DMS114 treated with DMSO at 0.1 percent for 48 hours (cell line): ENCODE results near the gene POP4.
"Not testable (repeated sequence)": the region's sequence is repeated elsewhere in the genome, so short reads cannot be mapped to it uniquely, and the experiment has no call there.

Experiments
- DNase-seq: peaks from one replicate; lab custom pipeline; 2025; ENCODE audit not compliant: unreplicated experiment; lab: John Stamatoyannopoulos, UW

The POP4 gene

GRCh38 chr19:29605653-29606419 is at the start of gene POP4:
POP4 (plus strand) TSS chr19:29606283; CDS start chr19:29606319, 36 bp downstream.
- peak; percentile 91 for DNase-seq

GRCh38 chr19:29559110-29559509 is 47.0 kb upstream of the POP4 start:
- DNase-seq = not testable (repeated sequence)

- no peak for DNase-seq
Measured at GRCh38 chr19:29559743-29560142, 46.3 kb upstream of the POP4 start.

GRCh38 chr19:29560313-29561075 is 45.6 kb upstream of the POP4 start:
- DNase-seq = no peak

GRCh38 chr19:29561601-29562000 is 44.5 kb upstream of the POP4 start:
- no peak for DNase-seq

- DNase-seq = no peak
Measured at GRCh38 chr19:29562299-29563297, 43.5 kb upstream of the POP4 start.

GRCh38 chr19:29563486-29564101 is 42.5 kb upstream of the POP4 start:
- no peak for DNase-seq

GRCh38 chr19:29564574-29565005 is 41.5 kb upstream of the POP4 start:
- DNase-seq = no peak

- DNase-seq = no peak
Measured at GRCh38 chr19:29565171-29565570, 40.9 kb upstream of the POP4 start.

- no peak for DNase-seq
Measured at GRCh38 chr19:29566496-29567054, 39.5 kb upstream of the POP4 start.

- no peak for DNase-seq
Measured at GRCh38 chr19:29567366-29567915, 38.6 kb upstream of the POP4 start.

- no peak for DNase-seq
Measured at GRCh38 chr19:29568036-29569025, 37.8 kb upstream of the POP4 start.

- DNase-seq = no peak
Measured at GRCh38 chr19:29569038-29569911, 36.8 kb upstream of the POP4 start.

- no peak for DNase-seq
Measured at GRCh38 chr19:29571181-29571580, 34.9 kb upstream of the POP4 start.

GRCh38 chr19:29573486-29573885 is 32.6 kb upstream of the POP4 start:
- no peak for DNase-seq

GRCh38 chr19:29574510-29574909 is 31.6 kb upstream of the POP4 start:
- no peak for DNase-seq

GRCh38 chr19:29576046-29576606 is 30.0 kb upstream of the POP4 start:
- no peak for DNase-seq
